ENCODE results near the gene SAMD14. TPM values are rescaled to one million over a fixed set of nuclear protein-coding genes. Genes with fewer than 3 reads are reported as not detected.
A peak's percentile ranks its signal among the peaks of the same experiment; 100 is the strongest.

SAMD14 gene
- total RNA-seq, 1 donor from 2014 or later, result 82.0 TPM

- Mint-ChIP-seq H3K27me3 (ENCODE audit: unreplicated experiment) (peaks cover 23% of the 10 kb centered on the region), H3K27ac (ENCODE audit: unreplicated experiment) (no peak overlapping the region)
- peak; percentile 51 for TF ChIP-seq CTCF (IDR thresholded peaks at IDR 0.05; ENCODE audit: unreplicated experiment)
Measured at GRCh38 chr17:50117202-50118051, 12.5 kb downstream of the SAMD14 start.

GRCh38 chr17:50115756-50116155 is 14.2 kb downstream of the SAMD14 start:
- no peak overlapping the region for H3K4me3 Mint-ChIP-seq (ENCODE audit: unreplicated experiment)
- H3K36me3 Mint-ChIP-seq (ENCODE audit: low read depth, unreplicated experiment), result peaks cover 34% of the 10 kb centered on the region
- H3K4me1 Mint-ChIP-seq (ENCODE audit: unreplicated experiment), result peaks cover 5% of the 10 kb centered on the region
- peaks cover 24% of the 10 kb centered on the region for H3K27me3 Mint-ChIP-seq (ENCODE audit: unreplicated experiment)
- no peak for TF ChIP-seq CTCF (IDR thresholded peaks at IDR 0.05; ENCODE audit: unreplicated experiment)
- H3K9me3 Mint-ChIP-seq (ENCODE audit: unreplicated experiment), result no peaks in the 10 kb centered on the region
- no peak for DNase-seq (ENCODE audit: low spot score)
- no peak overlapping the region for H3K27ac Mint-ChIP-seq (ENCODE audit: unreplicated experiment)

More at GRCh38 chr17:50117202-50118051, 12.5 kb downstream of the SAMD14 start:
- Mint-ChIP-seq H3K9me3 (ENCODE audit: unreplicated experiment) (no peaks in the 10 kb centered on the region), H3K4me1 (ENCODE audit: unreplicated experiment) (peaks cover 6% of the 10 kb centered on the region), H3K4me3 (ENCODE audit: unreplicated experiment) (peak overlapping the region; percentile 65), H3K36me3 (ENCODE audit: low read depth, unreplicated experiment) (peaks cover 45% of the 10 kb centered on the region)
- DNase-seq (ENCODE audit: low spot score), result peak; percentile 80

- H3K27ac Mint-ChIP-seq (ENCODE audit: unreplicated experiment), result no peak overlapping the region
- no peaks in the 10 kb centered on the region for H3K9me3 Mint-ChIP-seq (ENCODE audit: unreplicated experiment)
- H3K36me3 Mint-ChIP-seq (ENCODE audit: low read depth, unreplicated experiment), result peaks cover 26% of the 10 kb centered on the region
- peak overlapping the region; percentile 4 for H3K4me3 Mint-ChIP-seq (ENCODE audit: unreplicated experiment)
- DNase-seq (ENCODE audit: low spot score), result peak; percentile 49
- H3K4me1 Mint-ChIP-seq (ENCODE audit: unreplicated experiment), result peaks cover 5% of the 10 kb centered on the region
- TF ChIP-seq CTCF (IDR thresholded peaks at IDR 0.05; ENCODE audit: unreplicated experiment), result no peak
- peaks cover 24% of the 10 kb centered on the region for H3K27me3 Mint-ChIP-seq (ENCODE audit: unreplicated experiment)
Measured at GRCh38 chr17:50114849-50115357, 15.1 kb downstream of the SAMD14 start.

GRCh38 chr17:50114401-50114800 is 15.6 kb downstream of the SAMD14 start:
- Mint-ChIP-seq H3K4me3 (ENCODE audit: unreplicated experiment) (no peak overlapping the region), H3K9me3 (ENCODE audit: unreplicated experiment) (no peaks in the 10 kb centered on the region)
- no peak for TF ChIP-seq CTCF (IDR thresholded peaks at IDR 0.05; ENCODE audit: unreplicated experiment)

More at GRCh38 chr17:50114401-50114800, 15.6 kb downstream of the SAMD14 start:
- Mint-ChIP-seq H3K4me1 (ENCODE audit: unreplicated experiment) (peaks cover 5% of the 10 kb centered on the region), H3K27ac (ENCODE audit: unreplicated experiment) (no peak overlapping the region), H3K36me3 (ENCODE audit: low read depth, unreplicated experiment) (peaks cover 21% of the 10 kb centered on the region), H3K27me3 (ENCODE audit: unreplicated experiment) (peaks cover 21% of the 10 kb centered on the region)
- DNase-seq (ENCODE audit: low spot score), result no peak

Measured in endothelial cell (in vitro differentiated cells).